ENCODE results near the gene TAS2R41. TPM values are rescaled to one million over a fixed set of nuclear protein-coding genes. Genes with fewer than 3 reads are reported as not detected.

The TAS2R41 gene
- total and polyA plus RNA-seq, 7 donors: not detected

GRCh38 chr7:143443153-143443552 lies 34.5 kb upstream of the TAS2R41 start, which contains the start of gene TAS2R60:
Gene TAS2R60 (plus strand): TSS chr7:143443453. CDS start chr7:143443453, 0 bp downstream.
- H3K9me3 ChIP-seq: no peaks in the 10 kb centered on the region
- intact Hi-C loops (cut with DNase I): no loop called here
- H3K4me1 ChIP-seq: no peaks in the 10 kb centered on the region
- ATAC-seq (no peak), DNase-seq (no peak)
- TF ChIP-seq CTCF (IDR thresholded peaks at IDR 0.05): no peak
- peaks cover 0 to 7% (median 0%) of the 10 kb centered on the region in 3 donors for H3K27me3 ChIP-seq (ENCODE audit: insufficient read depth in 3 of 3, low read length in 2 of 3)
- 71 to 98% (median 73%) methylated on average over 4 of the region's 4 CpGs for WGBS, 3 donors
- H3K36me3 ChIP-seq (ENCODE audit: insufficient read depth in 1 of 2, low read depth in 1 of 2): no peaks in the 10 kb centered on the region
- no peak within 1 kb of the TSS for H3K27ac ChIP-seq
- no peak within 1 kb of the TSS for H3K4me3 ChIP-seq

- H3K36me3 ChIP-seq (ENCODE audit: insufficient read depth in 1 of 2, low read depth in 1 of 2): no peaks in the 10 kb centered on the region
- DNase-seq (no peak), ATAC-seq (no peak)
- H3K9me3 ChIP-seq: no peaks in the 10 kb centered on the region
- no peak overlapping the region for H3K4me3 ChIP-seq
- intact Hi-C loops (cut with DNase I): no loop called here
- no peak for TF ChIP-seq CTCF (IDR thresholded peaks at IDR 0.05)
- peaks cover 0 to 7% (median 0%) of the 10 kb centered on the region in 3 donors for H3K27me3 ChIP-seq (ENCODE audit: insufficient read depth in 3 of 3, low read length in 2 of 3)
- H3K27ac ChIP-seq: no peak overlapping the region
- 91 to 95% (median 92%) methylated on average over 6 of the region's 6 CpGs for WGBS, 3 donors
- H3K4me1 ChIP-seq: no peaks in the 10 kb centered on the region
Measured at GRCh38 chr7:143444063-143444782, 33.5 kb upstream of the TAS2R41 start.

DNA sequence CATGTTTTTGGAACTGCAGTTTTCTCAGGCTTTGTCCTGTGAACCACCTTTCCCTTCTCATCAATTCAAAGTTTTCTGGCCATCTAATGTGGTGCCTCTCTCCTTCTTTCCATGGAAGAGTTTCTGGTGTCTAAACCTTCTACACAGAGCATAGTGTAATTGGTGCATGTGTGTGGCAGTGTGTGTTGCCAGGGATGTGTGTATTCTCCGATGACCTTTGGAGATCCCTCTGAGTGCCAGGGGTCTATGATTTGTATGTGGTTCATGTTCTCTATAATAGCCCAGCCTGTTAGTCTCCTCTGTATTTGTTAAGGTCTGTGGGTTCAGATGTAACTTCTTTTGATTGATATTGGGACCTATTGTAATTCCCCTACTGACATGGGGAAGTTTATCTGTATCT lies 32.9 kb upstream of the TAS2R41 start:
- Histone ChIP-seq H3K9me3 (no peaks in the 10 kb centered on the region), H3K36me3 (ENCODE audit: insufficient read depth in 1 of 2, low read depth in 1 of 2) (no peaks in the 10 kb centered on the region)
- no peak for ATAC-seq

DNA sequence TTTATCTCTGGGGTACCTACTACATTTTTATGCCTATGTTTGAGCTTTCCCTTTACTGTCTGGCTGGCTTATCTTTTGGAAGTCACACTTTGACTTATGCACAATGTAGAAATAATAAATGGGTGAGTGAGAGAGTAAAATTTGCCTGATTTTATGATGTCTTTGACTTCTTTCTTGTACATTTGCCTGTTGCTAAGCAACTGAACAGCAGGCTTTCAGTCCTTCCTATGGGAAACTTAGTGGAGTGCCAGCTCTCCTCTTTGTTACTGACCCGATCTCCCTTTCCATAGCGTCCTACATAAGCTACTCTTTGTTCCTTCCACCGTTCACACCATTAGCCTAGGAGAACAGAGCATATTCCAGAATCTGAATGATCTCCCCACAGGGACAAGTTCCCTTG lies 30.2 kb upstream of the TAS2R41 start:
- Histone ChIP-seq H3K9me3 (no peaks in the 10 kb centered on the region), H3K36me3 (ENCODE audit: insufficient read depth in 1 of 2, low read depth in 1 of 2) (no peaks in the 10 kb centered on the region), H3K27ac (no peak overlapping the region), H3K27me3 (ENCODE audit: insufficient read depth in 3 of 3, low read length in 2 of 3) (peaks cover 0 to 11% (median 0%) of the 10 kb centered on the region in 3 donors), H3K4me3 (no peak overlapping the region), H3K4me1 (no peaks in the 10 kb centered on the region)
- WGBS, 3 donors: 47 to 56% (median 50%) methylated on average over 3 of the region's 3 CpGs
- DNase-seq (no peak), ATAC-seq (no peak)
- no peak for TF ChIP-seq CTCF (IDR thresholded peaks at IDR 0.05)
- intact Hi-C loops (cut with DNase I): no loop called here

More for the DNA sequence above, 32.9 kb upstream of the TAS2R41 start:
- intact Hi-C loops (cut with DNase I): no loop called here
- 79 to 96% (median 93%) methylated on average over 1 of the region's 1 CpG for WGBS, 3 donors
- TF ChIP-seq CTCF (IDR thresholded peaks at IDR 0.05): no peak
- H3K27ac ChIP-seq: no peak overlapping the region
- peaks cover 0 to 7% (median 0%) of the 10 kb centered on the region in 3 donors for H3K27me3 ChIP-seq (ENCODE audit: insufficient read depth in 3 of 3, low read length in 2 of 3)
- no peaks in the 10 kb centered on the region for H3K4me1 ChIP-seq
- H3K4me3 ChIP-seq: no peak overlapping the region
- DNase-seq: no peak

Data from psoas muscle (tissue), 8 donors.